Activated T-cell treated with anti-CD3 and anti-CD28 coated beads for 4 hours (primary cell): Measurements from ENCODE around the gene FHL3.

Experiments
- DNase-seq: peaks from one replicate; pipeline ENCODE4 v3.0.0-alpha.2; 2020

Gene FHL3

DNA sequence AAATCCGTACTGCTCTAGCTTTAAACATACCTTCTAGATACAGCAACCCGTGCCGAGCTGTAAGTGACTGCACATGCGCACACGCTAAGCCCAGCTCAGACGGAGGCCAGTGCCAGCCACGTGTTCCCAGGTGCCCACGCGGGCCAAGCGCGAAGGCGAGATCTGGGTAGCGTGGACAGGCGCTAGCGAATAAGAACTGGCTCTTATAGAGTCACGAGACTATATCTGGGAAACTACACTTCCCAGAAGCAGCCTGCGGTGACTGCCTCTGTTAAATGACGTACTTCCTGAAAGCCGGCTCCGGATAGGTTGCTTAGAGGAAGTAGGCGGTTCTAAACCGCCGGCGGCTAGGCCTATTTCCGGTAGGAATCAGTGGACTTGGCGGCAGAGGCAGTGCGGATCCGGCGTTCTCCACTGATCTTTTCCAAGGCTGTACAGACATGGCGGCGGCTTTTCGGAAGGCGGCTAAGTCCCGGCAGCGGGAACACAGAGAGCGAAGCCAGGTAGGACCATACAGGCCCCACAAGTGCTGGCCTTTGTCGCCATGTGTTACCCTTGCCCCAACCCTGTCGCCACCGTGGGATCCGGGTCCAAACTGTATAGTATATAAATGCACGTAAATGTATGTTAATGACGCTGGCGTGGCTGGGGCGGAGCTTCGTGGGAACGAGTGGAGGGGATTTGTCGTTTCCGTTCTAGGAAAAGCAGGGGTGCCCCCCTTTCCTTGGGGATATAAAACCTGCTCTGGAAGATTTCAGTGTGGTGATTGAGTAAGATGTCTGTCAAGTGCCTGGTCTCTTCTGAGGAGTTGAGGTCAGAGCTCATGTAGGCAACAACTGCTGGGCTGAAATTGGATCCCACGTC lies 7.3 kb upstream of the FHL3 start, which contains the start of gene UTP11:
Gene UTP11 (plus strand): TSS at position 372 of the 864 bp plus-strand sequence. CDS start 69 bp downstream, at position 441.
- peak; percentile 81 for DNase-seq

DNA sequence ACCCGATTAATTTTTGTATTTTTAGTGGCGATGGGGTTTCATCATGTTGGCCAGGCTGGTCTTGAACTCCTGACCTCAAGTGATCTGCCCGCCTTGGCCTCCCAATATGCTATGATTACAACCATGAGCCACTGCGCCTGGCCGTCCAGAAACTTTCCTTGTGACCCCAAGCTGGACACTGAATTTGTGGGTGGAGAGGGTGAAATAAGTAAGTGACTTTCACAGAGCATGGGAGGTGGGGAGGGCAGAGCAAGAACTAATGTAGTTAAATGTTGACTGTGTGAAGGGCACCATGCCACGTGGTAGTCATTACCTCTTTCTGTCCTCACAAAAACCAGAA lies 4.5 kb upstream of the FHL3 start:
- DNase-seq: no peak

DNA sequence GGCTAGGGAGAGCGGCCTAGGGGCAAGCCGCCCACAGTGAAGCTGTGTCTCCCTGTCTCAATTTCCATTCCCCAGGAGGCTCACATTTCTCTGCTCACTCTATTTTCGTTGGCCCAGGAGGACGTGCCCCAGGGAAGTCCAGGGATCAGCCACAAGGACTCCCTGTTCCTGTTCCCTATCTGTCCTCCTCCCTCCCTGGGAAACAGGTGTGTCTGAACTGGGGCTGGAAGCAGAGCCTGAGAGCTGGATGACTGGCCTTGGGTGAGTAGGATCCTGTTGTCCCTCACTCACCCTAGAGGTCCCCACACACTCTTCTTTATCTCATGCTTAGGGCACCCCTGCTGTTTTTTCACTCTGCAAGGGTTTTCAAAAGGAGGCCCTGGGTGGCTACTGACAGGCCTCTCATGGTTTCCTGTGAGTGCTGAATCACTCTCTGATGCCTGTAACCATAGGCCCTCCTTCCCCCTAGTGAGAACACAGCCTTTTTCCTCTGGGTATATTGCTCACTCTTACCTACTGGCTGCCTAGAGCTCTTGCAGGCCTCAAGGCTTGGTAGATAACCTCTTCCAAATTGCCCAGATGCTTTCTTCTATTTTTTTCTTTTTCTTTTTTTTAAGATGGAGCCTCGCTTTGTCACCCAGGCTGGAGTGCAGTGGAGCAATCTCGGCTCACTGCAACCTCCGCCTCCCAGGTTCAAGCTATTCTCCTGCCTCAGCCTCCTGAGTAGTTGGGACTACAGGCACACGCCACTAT lies 4.0 kb upstream of the FHL3 start:
- no peak for DNase-seq

DNA sequence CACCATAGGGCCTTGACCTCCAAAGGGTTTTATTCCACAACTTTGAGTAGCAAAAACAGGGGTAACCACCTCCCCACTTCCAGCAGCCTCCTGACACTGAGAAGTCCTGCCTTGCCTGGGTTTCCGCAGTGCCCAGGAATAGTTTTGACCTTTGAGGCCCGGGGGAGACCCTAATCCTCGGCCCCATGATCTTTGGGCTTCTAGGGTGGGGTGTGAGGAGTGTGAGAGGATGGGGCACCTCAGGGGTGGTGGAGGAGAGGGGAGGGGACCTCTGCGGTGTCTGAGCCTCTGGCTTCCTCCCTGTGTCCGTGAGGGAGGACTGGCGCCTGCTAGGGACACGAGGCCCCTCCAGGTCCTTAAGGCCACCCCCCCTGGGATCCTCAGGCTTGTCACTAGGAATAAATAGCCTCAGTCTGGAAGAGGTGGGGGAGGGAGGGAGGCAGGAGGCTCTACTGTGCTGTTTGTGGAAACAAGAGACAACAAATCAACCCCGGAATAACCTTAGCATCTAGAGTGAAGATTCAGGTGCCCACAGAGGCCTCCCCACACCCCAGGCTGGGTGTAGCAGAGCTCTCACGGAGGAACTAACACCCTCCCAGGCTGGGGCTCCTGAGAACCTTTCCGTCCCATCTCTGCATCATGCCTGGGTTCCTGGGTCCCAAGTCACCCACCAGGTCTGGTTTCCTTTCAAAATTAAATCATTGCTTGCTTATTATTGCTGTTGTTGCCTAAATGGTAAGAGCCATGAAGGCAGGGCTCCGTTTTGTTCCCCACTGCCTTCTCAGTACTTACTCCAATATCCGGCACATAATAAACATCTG lies 904 bp upstream of the FHL3 start:
- no peak for DNase-seq

DNA sequence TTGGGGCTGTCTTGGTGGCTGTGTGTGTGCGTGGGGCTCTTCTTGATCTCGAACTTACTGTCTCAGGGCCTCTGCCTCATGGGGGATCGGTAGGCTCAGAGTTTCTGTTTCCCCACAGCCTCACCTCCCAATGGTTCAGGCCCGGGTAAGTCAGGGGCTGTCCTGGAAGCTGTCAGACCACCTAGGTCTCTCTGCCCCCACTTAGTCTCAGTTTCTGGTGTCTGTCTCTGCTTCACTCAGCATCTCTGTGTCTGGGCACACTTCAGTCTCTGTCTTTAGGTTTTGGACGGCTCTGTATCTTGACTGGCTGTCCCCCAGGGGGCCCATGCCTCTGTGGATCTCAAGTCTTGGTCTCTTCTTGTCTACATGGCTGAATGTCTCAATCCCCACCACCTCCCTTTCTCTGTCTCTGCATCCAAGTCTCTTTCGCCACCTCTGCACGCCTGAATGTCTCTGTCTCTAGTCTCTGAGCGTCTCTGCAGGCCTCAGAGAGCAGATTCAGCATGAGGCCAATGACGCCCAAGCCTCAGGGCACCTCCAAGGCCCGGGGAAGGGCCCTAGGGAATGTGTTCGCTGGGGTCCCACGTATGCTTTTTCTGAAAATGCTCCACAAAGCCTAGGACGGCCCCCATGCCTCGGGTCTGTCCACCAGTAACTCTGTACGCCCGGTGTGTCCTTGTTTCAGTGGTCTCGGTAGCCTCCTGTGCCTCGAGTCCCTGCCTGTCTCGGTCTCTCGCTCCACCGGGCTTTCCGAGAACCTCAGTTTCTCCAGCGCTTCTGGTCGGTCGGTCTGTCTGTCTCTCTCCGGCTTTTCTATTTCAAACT lies 818 bp downstream of the FHL3 start:
- DNase-seq: no peak

DNA sequence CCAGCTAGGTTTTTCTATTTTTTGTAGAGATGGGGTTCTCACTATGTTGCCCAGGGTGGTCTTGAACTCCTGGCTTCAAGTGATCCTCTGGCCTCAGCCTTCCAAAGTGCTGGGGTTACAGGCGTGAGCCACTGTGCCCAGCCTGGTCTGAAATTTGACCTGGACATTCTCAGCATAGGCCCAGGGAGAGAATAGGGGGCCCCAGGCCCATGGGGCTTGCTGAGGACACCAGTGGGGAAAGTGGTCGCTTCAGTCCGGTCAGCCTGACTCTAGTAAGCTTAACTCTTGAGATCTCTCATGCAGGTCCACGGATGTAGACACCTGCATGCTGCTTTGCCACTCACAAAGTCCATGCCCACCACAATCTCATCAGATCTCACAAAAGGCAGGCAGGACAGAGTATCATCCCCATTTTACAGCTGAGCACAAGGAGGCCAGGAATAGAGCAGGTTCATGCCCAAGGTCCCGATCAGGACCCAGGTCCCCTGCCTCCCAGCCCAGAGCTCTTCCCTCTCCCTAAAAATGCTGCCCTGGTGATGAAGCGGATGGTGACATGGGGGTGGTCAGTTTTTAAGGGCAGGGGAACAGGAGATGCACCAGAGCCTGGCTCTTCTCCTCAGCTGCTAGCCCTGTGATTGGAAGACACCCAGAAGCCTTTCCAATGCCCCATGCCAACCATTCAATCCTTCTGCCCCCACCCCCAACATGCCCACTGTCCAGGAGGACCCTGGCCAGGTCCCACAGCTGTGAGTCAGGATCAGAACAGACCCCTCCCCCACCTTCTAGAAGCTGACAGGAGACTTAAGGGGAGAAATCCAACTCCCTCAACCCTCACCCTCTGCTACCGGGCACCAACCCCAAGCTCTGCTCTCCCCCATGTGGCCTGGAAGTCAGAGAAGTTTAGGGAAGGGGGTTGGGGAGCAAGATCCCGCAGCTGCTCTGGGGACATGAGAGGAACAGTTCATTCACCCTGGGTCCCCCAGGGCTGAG lies 1.8 kb downstream of the FHL3 start:
- DNase-seq: no peak

DNA sequence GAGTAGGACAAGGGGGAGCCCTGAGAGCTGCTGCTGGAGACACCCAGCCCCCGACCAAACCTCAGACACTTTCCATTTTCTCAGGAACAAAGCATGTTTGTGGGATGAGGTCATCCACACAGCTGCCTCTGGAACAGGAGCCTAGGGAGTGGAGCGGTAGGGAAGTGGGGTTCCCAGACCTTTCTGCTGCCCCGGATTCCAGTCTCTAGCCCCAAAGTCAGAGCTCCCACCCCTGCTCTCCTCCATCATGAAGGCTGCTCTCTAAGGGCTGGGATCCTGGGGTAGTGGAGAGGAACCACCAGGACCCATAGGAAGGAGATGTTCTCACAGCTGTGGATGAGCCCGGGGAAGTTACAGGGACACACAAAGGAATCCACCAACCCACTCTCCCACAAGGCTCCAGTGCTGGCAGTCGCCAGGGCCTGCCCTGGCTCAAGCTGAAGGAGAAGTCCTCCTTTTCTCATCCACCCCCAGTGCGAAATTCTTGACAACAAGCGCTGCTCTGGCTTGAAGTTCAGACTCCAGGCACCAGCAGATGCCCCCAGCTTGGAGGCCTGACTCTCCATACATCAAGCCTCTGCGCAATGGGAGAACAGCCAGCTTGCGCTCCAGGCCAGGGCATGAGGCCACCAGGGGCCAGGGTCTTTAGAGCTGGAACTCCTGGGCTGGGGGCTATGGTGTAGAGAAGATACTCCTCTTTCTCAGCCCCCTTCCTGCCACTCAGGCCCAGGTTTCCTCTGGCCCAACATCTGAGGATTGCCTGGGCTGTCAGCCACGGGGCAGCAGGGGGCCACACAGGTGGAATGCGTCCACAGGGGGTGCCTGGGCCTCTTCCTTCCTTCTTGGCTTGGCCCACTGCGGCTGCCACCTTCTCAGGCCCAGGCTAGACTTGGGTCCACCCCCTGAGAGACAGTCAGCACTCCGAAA lies 4.5 kb downstream of the FHL3 start:
- no peak for DNase-seq

DNA sequence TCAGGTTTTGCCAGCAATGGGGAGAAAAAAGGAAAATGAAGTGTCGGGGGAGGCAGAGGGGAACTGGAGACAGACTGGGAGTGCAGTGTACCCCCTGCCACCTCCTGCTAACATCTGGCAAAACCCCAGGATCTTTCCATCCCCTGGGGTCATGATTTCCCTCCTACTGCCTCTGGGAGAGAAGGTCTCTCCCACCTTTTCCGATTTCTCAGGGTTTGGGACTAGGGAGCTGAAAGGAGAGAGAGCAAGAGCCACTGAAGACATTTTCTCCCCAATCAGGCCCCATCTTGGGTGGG lies 5.1 kb downstream of the FHL3 start:
- no peak for DNase-seq

DNA sequence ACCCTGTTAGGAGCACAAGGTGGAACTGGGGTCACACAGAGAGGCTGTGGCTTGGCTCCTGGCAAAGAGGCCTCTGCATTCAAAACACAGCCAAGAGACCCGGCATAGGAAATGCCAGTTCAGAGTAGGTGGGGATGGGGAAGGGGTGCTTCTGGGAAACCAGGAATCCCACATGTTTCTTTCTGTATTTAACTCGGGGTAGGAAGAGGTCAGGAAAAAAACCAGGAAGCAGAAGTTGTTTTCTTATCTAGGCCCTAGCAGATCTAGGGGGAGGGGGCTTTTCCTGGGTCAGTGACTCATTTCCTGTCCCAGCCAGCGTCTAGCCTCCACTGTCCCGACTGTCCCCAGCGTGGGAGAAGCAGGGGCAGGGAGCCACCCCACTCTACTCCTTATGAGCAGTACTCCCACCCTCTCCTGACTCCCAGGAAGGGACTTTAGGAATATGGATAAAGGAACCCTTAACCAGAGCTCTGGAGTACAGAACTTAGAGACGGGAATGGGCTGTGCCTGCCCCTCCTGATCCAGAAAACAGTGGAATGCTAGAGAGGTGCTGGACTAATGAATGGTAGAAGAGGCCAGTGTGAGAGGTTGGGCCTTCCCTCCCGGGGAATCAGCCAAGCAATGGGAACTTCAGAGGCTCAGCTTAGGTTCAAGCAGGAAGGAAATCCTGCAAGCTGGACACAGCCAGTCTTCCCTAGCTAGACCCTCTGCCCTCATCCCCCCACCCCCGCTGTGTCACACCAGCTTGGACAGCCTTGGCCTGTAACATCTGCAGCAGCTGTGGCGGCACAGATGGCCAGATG lies 5.7 kb downstream of the FHL3 start:
- no peak for DNase-seq

DNA sequence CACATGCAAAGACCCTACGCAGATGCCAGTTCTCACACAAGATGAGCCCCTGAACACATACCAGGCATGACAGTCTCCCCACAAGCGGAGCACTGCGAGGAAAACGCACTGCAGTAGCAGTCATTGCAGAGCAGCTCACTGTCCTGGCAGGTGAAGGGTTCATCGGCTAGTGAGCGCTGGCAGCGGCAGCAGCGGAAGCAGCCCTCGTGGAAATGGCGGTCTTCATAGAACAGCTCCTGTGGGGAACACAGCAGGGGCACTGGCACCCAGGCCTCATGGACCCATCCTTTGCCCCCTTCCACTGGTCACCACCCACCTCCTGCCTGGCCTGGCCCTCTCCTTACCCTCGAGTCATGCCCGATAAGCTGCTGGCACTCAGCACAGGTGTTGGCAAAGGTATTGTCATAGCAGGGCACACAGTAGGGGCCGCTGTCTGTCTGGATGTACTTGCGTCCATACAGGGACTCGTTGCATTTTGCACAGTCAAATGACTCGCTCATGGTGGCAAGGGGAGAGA lies 6.3 kb downstream of the FHL3 start:
- no peak for DNase-seq

DNA sequence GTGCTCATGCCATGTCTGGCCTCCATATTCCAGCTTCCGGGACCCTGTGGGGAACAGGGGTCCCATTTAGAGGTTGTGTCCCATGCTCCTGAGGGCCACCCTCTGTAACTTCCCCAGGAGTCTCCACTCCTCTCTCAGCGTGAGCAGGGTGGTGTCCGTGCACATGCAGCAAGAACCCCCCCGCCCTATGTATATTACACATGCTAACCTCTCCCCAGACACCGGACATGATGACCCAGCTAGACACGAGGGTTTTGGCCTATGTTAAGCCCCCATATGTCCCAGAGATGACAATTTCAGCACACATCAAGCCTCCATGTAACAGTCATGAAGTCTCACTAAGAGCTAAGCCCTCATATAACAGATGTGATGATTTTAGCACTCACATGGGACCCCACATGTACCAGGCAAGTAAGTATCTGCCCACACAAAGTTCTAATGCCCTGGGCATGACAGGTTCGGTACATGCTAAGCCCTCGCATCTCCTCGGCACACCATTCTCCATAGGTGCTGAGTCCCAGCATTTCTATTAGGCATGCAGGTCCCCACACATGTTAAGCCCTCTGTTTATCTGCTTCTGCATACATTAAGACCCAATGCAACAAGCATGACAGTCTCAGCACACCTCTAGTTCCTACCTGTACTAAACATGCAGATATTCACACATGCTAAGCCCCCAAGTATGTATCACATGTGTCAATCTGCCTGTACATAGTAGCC lies 7.1 kb downstream of the FHL3 start:
- DNase-seq: no peak

DNA sequence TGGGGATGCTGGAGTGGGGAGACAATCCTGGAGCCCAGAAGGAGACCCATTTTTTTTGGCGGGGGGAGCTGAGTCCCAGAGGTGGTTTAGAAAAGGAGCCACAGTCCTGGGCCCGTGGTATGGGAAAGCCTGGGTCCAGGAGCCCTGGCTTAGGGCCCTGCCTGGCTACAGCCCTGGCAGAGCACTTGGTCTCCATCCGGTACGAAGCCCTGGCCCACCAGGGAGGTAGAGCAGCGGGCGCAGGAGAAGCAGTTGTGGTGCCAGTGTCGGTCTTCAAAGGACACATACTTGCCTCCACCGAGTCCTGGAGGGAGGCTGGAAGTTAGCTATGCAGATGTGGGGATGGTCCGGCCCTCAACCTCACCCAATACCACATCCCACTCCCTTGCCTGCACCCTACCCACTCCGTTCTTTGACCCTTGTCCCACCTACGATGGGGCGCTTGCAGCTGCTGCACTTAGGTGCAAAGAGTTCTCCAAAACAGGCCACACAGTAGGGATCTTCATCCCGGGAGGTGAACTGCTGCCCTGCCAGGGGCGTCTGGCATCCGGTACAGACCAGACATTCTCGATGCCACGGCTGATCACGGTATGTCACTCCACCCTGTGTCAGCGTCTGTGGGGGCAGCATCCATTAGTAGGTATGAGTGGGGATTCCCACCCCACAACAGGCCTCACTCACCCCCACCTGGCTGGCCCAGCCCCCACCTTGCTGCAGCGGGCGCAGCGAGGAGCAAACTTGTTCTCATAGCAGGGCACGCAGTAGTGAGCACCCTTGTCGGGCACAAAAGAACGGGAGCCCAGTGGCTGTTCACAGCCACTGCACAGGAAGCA lies 7.8 kb downstream of the FHL3 start:
- no peak for DNase-seq

DNA sequence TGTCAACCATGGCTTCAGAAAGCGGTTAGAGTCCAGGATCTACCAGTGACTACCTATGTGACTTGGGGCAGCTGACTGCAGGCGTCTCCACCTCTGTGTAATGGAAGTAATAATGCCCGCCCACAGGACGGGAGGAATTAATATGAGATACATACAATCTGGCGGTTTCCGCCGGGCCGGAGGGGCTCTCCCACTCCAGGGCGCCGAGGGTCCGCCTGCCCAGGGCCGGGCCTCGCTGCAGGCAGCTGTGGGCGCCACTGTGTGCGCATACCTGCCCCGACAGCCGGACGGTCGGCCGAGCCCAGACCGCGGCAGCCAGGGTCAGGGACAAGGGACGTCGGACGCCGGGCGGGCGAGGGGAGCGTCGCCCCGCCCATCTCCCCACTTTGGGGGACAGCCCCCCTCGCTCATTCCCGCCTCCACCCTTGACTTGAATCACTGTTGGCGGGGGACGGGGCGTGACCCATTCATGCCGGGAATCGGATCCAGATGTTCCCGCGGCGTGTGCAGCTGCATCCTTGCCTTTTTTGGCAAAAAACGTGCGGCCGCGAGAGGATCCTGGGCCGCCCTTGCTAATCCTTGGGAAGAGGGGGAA lies 9.5 kb downstream of the FHL3 start:
- DNase-seq: no peak

DNA sequence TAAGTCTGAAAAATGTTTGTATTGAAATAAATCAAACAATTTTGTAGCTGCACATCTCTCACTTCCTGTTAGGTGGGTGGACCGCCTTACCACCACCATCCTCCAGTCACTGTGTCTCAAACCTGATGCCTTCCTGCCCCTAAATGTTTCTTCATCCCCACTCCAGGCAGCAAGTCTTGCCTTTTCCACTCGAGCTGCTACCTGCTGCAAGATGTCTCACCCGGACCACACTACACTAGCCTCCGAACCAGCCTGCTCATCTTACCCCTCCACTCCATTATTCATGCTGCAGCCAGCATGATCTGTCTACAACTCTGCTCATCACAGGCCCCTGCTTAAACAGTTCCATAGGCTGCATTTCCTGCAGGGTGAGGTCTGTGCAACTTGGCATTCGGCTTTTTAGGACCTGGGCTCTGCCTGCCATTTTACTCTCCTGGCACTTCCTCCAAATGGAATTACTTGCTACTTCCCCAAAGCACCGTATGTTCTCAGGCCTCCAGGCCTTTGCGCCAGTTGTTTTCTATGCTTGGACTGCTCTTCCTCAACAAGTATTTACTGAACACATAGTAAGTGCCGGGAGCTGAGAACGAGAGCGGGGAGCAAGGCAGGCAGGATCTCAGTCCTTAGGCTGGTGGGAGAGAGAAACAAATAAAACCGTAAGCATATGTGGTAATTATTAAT lies 10.3 kb downstream of the FHL3 start:
- no peak for DNase-seq

DNA sequence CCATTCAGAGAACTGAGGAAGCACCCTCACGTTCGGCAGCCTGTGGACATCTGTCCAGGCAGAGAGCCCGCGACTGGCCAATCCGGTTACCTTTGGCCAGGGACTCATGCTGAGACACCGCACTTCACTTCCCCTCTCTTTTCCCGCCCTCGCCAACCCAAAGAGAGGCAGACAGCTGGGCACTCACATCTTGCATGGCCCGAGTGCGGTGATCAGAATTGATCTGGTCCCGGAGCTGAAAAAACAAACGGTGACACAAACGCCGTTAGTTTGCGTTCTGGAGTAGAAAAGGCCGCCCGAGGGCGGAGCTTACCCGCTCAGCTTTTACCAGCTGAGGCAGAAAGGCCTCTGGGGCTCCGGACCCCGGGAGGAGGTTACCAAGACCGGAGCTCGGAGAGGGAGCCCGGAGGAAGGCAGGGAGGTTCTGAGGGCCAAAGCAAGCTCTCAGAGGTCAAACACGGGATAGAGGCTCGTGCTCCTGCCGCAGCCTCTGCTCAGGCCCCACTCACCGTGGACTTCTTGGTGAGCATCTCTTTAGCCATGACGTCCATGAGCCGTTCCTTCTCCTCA lies 15.9 kb downstream of the FHL3 start:
- DNase-seq: no peak

DNA sequence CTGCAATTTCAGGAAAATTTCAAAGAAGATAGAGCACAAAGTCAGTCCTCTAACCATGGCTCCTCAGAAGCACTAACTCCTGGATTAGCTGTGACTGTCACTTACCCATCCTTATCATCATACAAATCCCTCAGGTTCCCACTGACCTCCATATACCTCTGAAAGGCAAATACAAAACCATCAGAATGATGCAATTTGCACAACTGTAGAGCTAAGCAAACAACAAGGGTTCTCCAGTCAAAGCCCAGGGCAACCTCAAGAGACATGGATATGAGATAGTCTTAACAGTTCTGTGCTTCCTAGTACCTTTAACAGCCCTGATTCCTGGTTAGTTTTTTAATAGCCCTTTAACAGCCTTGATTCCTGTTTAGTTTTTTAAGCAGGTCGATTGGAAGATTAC lies 17.6 kb downstream of the FHL3 start:
- DNase-seq: no peak
